ENCODE results near the gene CCDC171. TPM values are rescaled to one million over a fixed set of nuclear protein-coding genes. Genes with fewer than 3 reads are reported as not detected.
A peak's percentile ranks its signal among the peaks of the same experiment; 100 is the strongest.

The CCDC171 gene
- total RNA-seq, 2 donors from 2014 or later: 0.90 to 1.4 TPM

- TF ChIP-seq CTCF (IDR thresholded peaks at IDR 0.05): no peak
- no peaks in the 10 kb centered on the region for H3K36me3 ChIP-seq
- no peaks in the 10 kb centered on the region for H3K27me3 ChIP-seq
- no peak for DNase-seq (ENCODE audit: low spot score)
- no peak overlapping the region for H3K4me3 ChIP-seq
- H3K27ac ChIP-seq: no peak overlapping the region
- no peaks in the 10 kb centered on the region for H3K4me1 ChIP-seq
- H3K9me3 ChIP-seq: no peaks in the 10 kb centered on the region
These were observed 10.2 kb upstream of the CCDC171 start for GRCh38 chr9:15542624-15543023.

GRCh38 chr9:15543047-15543813 lies 9.6 kb upstream of the CCDC171 start:
- Histone ChIP-seq H3K36me3 (no peaks in the 10 kb centered on the region), H3K27ac (no peak overlapping the region), H3K4me1 (no peaks in the 10 kb centered on the region), H3K4me3 (no peak overlapping the region), H3K27me3 (no peaks in the 10 kb centered on the region), H3K9me3 (no peaks in the 10 kb centered on the region)
- TF ChIP-seq CTCF (IDR thresholded peaks at IDR 0.05): no peak
- no peak for DNase-seq (ENCODE audit: low spot score)

GRCh38 chr9:15549611-15550010 lies 3.2 kb upstream of the CCDC171 start:
- no peak overlapping the region for H3K27ac ChIP-seq
- H3K36me3 ChIP-seq: no peaks in the 10 kb centered on the region
- TF ChIP-seq CTCF (IDR thresholded peaks at IDR 0.05): no peak
- H3K9me3 ChIP-seq: no peaks in the 10 kb centered on the region
- H3K4me1 ChIP-seq: peaks cover 0 to 13% of the 10 kb centered on the region in 2 donors
- DNase-seq (ENCODE audit: low spot score): no peak
- no peak overlapping the region for H3K4me3 ChIP-seq
- no peaks in the 10 kb centered on the region for H3K27me3 ChIP-seq

GRCh38 chr9:15553528-15553898 lies 670 bp downstream of the CCDC171 start:
- Histone ChIP-seq H3K4me1 (peaks cover 0 to 13% of the 10 kb centered on the region in 2 donors), H3K4me3 (peak overlapping the region; percentile 62 to 74), H3K9me3 (no peaks in the 10 kb centered on the region), H3K27me3 (no peaks in the 10 kb centered on the region), H3K27ac (peak overlapping the region; percentile 75 to 83), H3K36me3 (no peaks in the 10 kb centered on the region)
- no peak for TF ChIP-seq CTCF (IDR thresholded peaks at IDR 0.05)
- DNase-seq (ENCODE audit: low spot score): no peak

GRCh38 chr9:15570769-15571168 lies 17.9 kb downstream of the CCDC171 start:
- Histone ChIP-seq H3K27ac (no peak overlapping the region), H3K27me3 (no peaks in the 10 kb centered on the region), H3K9me3 (no peaks in the 10 kb centered on the region), H3K4me1 (no peaks in the 10 kb centered on the region), H3K4me3 (no peak overlapping the region), H3K36me3 (no peaks in the 10 kb centered on the region)
- no peak for DNase-seq (ENCODE audit: low spot score)
- no peak for TF ChIP-seq CTCF (IDR thresholded peaks at IDR 0.05)

Measured in right atrium auricular region (tissue), 2 donors.